HepG2 (cell line): ENCODE data around the gene LGALS4. TPM values are rescaled to one million over a fixed set of nuclear protein-coding genes. Genes with fewer than 3 reads are reported as not detected.

ENCODE experiments used
- ATAD3A ChIP-seq: sonication (generic); formaldehyde crosslinking; IDR thresholded peaks from 2 replicates; pipeline ENCODE4 v1.4.0; 2020; ENCODE audit warnings: missing genetic modification reagents
- RAD21 ChIP-seq: fragments of 450-650 bp; formaldehyde crosslinking; IDR thresholded peaks from 2 replicates; pipeline ENCODE4 v1.5.0; 2020; ENCODE audit warnings: mild to moderate bottlenecking
- SNAI1 ChIP-seq: sonication (generic); formaldehyde crosslinking; IDR thresholded peaks from 2 replicates; pipeline ENCODE4 v1.5.0; 2020; ENCODE audit warnings: mild to moderate bottlenecking, missing genetic modification reagents, borderline replicate concordance
- U2AF2 ChIP-seq: fragments of 200-400 bp; formaldehyde crosslinking; IDR thresholded peaks from 2 replicates; pipeline ENCODE4 v1.6.1; 2017; ENCODE audit warnings: low read depth, mild to moderate bottlenecking, low read length
- ZNF501 ChIP-seq: sonication (generic); formaldehyde crosslinking; IDR thresholded peaks from 2 replicates; pipeline ENCODE4 v1.5.1; 2020; ENCODE audit warnings: mild to moderate bottlenecking, moderate library complexity, missing genetic modification reagents
- ZNF546 ChIP-seq: sonication (generic); formaldehyde crosslinking; conservative IDR thresholded peaks from 2 replicates; pipeline ENCODE4 v1.8.1; 2023; ENCODE audit warnings: mild to moderate bottlenecking, missing genetic modification reagents
- ZNF761 ChIP-seq: sonication (generic); formaldehyde crosslinking; conservative IDR thresholded peaks from 2 replicates; pipeline ENCODE4 v1.4.0; 2020; ENCODE audit warnings: mild to moderate bottlenecking, missing genetic modification reagents
- ZSCAN30 ChIP-seq: sonication (generic); formaldehyde crosslinking; IDR thresholded peaks from 2 replicates; pipeline ENCODE4 v1.5.0; 2020; ENCODE audit warnings: mild to moderate bottlenecking, missing genetic modification reagents
- polyA plus RNA-seq, 8 experiments: library from polyadenylated mRNA; depleted of rRNA in 3 of 8; stranded (reverse) in 7 of 8; unstranded in 1 of 8; fragments of >200 nt; fragmentation: Illumina TruSeq in 4 of 8; extraction: Trizol in 4 of 8; gene quantifications; 2 replicates each; pipeline versions ENCODE4 v1.2.1 to v1.2.3, GENCODE V29; 2011 to 2016; ENCODE audit warnings: low read depth in 4 of 8, missing spikeins in 1 of 8, mixed read lengths in 1 of 8; ENCODE audit not compliant: insufficient read depth in 1 of 8
- total RNA-seq, 5 experiments: library from RNA; depleted of rRNA; stranded (reverse); fragments of >200 nt; fragmentation: Illumina TruSeq; extraction: Trizol; gene quantifications; 2 replicates each; pipeline ENCODE4 v1.2.3, GENCODE V29; 2016; ENCODE audit warnings: low read depth in 1 of 5
- TF ChIP-seq, protein P1 (sequence below): sonication (generic); formaldehyde crosslinking; IDR thresholded peaks from one replicate; pipeline ENCODE4 v1.5.1; 2020; ENCODE audit warnings: mild to moderate bottlenecking, missing genetic modification reagents; ENCODE audit errors: not compliant biosample characterization
- TF ChIP-seq, protein P2 (sequence below): sonication (generic); formaldehyde crosslinking; IDR thresholded peaks from 2 replicates; pipeline ENCODE4 v1.8.0; 2022; ENCODE audit warnings: low read depth, missing genetic modification reagents
- TF ChIP-seq, protein P3 (sequence below): sonication (generic); formaldehyde crosslinking; conservative IDR thresholded peaks from 2 replicates; pipeline ENCODE4 v1.4.0; 2020; ENCODE audit warnings: missing genetic modification reagents
- TF ChIP-seq, protein P4 (sequence below): sonication (generic); formaldehyde crosslinking; IDR thresholded peaks from 2 replicates; pipeline ENCODE4 v1.4.0; 2020; ENCODE audit warnings: missing genetic modification reagents, mild to moderate bottlenecking, borderline replicate concordance
- TF ChIP-seq, protein P5 (sequence below): sonication (generic); formaldehyde crosslinking; IDR thresholded peaks from 2 replicates; pipeline ENCODE4 v1.5.1; 2020; ENCODE audit warnings: mild to moderate bottlenecking, moderate library complexity, missing genetic modification reagents

LGALS4 gene
- total and polyA plus RNA-seq, 2 of the 13 experiments (the other 11 are each of a cell fraction or from before 2014, with no cell fraction given) = 0.24 to 0.71 TPM

DNA sequence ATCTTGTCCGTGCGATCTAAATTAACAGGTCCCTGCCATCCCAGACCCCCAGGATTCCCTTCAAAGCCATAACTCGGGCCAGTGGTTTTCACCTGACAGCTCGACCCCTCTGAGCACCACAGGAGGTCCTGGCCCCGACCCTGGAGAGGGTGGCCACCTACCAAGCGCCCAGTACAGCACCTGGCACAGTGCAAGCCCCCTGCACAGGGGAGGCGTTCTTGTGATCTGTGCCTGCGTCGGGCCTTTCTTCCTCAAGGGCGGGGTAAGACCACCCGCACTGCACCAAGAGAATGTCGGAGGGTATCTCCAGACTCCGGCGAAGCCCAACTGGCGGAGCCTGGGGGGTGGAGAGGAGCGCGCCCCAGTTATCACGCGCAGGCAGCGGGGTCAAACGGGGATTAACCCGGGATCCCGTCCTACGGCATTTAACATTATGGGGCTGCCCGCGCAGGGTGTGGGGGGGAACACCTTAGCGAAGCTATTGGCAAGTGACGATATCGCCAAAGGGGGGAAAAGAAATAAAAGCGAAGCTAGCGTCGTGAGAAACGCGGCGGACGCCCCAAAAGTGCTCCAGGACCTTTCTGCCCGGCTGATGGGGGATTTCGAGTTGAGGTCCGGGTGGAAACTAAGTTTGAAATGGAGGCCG is 38.4 kb upstream of the LGALS4 start (continued):
- TF ChIP-seq ZSCAN30 (peak; percentile 72; the same call in 1 of the 2 replicates), ZNF501 (CRISPR knock-in tag) (peak; percentile 56), U2AF2 (no peak), ZNF546 (CRISPR knock-in tag) (no peak), ATAD3A (CRISPR knock-in tag) (no peak), SNAI1 (CRISPR knock-in tag) (peak; percentile 28; the same call in 1 of the 2 replicates), RAD21 (CRISPR knock-in tag) (no peak), ZNF761 (peak; percentile 5; the same call in 1 of the 2 replicates)
- TF ChIP-seq, protein P1, sequence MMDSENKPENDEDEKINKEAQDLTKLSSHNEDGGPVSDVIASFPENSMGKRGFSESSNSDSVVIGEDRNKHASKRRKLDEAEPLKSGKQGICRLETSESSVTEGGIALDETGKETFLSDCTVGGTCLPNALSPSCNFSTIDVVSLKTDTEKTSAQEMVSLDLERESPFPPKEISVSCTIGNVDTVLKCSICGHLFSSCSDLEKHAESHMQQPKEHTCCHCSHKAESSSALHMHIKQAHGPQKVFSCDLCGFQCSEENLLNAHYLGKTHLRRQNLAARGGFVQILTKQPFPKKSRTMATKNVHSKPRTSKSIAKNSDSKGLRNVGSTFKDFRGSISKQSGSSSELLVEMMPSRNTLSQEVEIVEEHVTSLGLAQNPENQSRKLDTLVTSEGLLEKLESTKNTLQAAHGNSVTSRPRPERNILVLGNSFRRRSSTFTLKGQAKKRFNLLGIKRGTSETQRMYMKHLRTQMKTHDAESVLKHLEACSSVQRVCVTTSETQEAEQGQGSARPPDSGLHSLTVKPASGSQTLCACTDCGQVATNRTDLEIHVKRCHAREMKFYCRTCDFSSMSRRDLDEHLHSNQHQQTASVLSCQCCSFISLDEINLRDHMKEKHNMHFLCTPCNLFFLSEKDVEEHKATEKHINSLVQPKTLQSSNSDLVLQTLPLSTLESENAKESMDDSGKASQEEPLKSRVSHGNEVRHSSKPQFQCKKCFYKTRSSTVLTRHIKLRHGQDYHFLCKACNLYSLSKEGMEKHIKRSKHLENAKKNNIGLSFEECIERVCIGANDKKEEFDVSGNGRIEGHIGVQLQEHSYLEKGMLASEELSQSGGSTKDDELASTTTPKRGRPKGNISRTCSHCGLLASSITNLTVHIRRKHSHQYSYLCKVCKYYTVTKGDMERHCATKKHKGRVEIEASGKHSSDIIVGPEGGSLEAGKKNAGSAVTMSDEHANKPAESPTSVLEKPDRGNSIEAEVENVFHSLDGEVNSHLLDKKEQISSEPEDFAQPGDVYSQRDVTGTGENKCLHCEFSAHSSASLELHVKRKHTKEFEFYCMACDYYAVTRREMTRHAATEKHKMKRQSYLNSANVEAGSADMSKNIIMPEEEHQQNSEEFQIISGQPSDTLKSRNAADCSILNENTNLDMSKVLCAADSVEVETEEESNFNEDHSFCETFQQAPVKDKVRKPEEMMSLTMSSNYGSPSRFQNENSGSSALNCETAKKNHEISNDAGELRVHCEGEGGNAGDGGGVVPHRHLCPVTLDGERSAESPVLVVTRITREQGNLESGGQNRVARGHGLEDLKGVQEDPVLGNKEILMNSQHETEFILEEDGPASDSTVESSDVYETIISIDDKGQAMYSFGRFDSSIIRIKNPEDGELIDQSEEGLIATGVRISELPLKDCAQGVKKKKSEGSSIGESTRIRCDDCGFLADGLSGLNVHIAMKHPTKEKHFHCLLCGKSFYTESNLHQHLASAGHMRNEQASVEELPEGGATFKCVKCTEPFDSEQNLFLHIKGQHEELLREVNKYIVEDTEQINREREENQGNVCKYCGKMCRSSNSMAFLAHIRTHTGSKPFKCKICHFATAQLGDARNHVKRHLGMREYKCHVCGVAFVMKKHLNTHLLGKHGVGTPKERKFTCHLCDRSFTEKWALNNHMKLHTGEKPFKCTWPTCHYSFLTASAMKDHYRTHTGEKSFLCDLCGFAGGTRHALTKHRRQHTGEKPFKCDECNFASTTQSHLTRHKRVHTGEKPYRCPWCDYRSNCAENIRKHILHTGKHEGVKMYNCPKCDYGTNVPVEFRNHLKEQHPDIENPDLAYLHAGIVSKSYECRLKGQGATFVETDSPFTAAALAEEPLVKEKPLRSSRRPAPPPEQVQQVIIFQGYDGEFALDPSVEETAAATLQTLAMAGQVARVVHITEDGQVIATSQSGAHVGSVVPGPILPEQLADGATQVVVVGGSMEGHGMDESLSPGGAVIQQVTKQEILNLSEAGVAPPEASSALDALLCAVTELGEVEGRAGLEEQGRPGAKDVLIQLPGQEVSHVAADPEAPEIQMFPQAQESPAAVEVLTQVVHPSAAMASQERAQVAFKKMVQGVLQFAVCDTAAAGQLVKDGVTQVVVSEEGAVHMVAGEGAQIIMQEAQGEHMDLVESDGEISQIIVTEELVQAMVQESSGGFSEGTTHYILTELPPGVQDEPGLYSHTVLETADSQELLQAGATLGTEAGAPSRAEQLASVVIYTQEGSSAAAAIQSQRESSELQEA (CRISPR knock-in tag) = peak; percentile 34
- TF ChIP-seq, protein P2, sequence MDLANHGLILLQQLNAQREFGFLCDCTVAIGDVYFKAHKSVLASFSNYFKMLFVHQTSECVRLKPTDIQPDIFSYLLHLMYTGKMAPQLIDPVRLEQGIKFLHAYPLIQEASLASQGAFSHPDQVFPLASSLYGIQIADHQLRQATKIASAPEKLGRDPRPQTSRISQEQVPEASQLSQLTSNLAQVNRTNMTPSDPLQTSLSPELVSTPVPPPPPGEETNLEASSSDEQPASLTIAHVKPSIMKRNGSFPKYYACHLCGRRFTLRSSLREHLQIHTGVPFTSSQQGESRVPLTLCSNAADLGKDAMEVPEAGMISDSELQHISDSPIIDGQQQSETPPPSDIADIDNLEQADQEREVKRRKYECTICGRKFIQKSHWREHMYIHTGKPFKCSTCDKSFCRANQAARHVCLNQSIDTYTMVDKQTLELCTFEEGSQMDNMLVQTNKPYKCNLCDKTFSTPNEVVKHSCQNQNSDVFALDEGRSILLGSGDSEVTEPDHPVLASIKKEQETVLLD (CRISPR knock-in tag) = no peak
- TF ChIP-seq, protein P3, sequence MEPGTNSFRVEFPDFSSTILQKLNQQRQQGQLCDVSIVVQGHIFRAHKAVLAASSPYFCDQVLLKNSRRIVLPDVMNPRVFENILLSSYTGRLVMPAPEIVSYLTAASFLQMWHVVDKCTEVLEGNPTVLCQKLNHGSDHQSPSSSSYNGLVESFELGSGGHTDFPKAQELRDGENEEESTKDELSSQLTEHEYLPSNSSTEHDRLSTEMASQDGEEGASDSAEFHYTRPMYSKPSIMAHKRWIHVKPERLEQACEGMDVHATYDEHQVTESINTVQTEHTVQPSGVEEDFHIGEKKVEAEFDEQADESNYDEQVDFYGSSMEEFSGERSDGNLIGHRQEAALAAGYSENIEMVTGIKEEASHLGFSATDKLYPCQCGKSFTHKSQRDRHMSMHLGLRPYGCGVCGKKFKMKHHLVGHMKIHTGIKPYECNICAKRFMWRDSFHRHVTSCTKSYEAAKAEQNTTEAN (CRISPR knock-in tag) = no peak
- TF ChIP-seq, protein P4, sequence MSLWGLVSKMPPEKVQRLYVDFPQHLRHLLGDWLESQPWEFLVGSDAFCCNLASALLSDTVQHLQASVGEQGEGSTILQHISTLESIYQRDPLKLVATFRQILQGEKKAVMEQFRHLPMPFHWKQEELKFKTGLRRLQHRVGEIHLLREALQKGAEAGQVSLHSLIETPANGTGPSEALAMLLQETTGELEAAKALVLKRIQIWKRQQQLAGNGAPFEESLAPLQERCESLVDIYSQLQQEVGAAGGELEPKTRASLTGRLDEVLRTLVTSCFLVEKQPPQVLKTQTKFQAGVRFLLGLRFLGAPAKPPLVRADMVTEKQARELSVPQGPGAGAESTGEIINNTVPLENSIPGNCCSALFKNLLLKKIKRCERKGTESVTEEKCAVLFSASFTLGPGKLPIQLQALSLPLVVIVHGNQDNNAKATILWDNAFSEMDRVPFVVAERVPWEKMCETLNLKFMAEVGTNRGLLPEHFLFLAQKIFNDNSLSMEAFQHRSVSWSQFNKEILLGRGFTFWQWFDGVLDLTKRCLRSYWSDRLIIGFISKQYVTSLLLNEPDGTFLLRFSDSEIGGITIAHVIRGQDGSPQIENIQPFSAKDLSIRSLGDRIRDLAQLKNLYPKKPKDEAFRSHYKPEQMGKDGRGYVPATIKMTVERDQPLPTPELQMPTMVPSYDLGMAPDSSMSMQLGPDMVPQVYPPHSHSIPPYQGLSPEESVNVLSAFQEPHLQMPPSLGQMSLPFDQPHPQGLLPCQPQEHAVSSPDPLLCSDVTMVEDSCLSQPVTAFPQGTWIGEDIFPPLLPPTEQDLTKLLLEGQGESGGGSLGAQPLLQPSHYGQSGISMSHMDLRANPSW (CRISPR knock-in tag) = 0 out of 2 replicates have a peak, but pooled peaks have one; percentile 62
- TF ChIP-seq, protein P5, sequence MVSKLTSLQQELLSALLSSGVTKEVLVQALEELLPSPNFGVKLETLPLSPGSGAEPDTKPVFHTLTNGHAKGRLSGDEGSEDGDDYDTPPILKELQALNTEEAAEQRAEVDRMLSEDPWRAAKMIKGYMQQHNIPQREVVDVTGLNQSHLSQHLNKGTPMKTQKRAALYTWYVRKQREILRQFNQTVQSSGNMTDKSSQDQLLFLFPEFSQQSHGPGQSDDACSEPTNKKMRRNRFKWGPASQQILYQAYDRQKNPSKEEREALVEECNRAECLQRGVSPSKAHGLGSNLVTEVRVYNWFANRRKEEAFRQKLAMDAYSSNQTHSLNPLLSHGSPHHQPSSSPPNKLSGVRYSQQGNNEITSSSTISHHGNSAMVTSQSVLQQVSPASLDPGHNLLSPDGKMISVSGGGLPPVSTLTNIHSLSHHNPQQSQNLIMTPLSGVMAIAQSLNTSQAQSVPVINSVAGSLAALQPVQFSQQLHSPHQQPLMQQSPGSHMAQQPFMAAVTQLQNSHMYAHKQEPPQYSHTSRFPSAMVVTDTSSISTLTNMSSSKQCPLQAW (CRISPR knock-in tag) = peak; percentile 39
